ENCODE data around the gene REELD1.

GRCh38 chr4:146235654-146236177 is 21.4 kb downstream of the REELD1 start:
- TF ChIP-seq ZNF274 (IDR thresholded peaks at IDR 0.05; ENCODE audit: low read depth, low read length) (no peak), SUZ12 (IDR thresholded peaks at IDR 0.05; ENCODE audit: extremely low read depth, insufficient read depth, insufficient read length) (no peak), YY1 (IDR thresholded peaks at IDR 0.05; ENCODE audit: insufficient read depth, insufficient read length) (no peak)

Measured in NT2/D1 (cell line).